Thoracic aorta (tissue), 2 donors: ENCODE results near the gene BMP8B. TPM values are rescaled to one million over a fixed set of nuclear protein-coding genes. Genes with fewer than 3 reads are reported as not detected.

Experiments used
- ATAC-seq: fragments of 150-250 bp; one replicate; pipeline ENCODE4 v1.8.0; 2017; ENCODE audit warnings: low read depth; ENCODE audit not compliant: insufficient number of reproducible peaks, low FRiP score
- DNase-seq: peaks from one replicate; pipeline ENCODE4 v3.0.0-alpha.2; 2020; ENCODE audit warnings: low spot score
- H3K27ac ChIP-seq, 2 donors: fragments of 200-600 bp; sonication (generic); 1 replicate in 1 of 2; 2 replicates in 1 of 2; pipeline ENCODE4 v1.5.1; 2016; ENCODE audit warnings: mild to moderate bottlenecking in 2 of 2, moderate library complexity in 2 of 2
- H3K27me3 ChIP-seq: fragments of 200-600 bp; sonication (generic); replicated peaks from 2 replicates; pipeline ENCODE4 v1.6.0; 2016; ENCODE audit warnings: mild to moderate bottlenecking; ENCODE audit not compliant: insufficient read depth
- H3K36me3 ChIP-seq: fragments of 200-600 bp; sonication (generic); one replicate; pipeline ENCODE4 v1.5.1; 2016
- H3K4me1 ChIP-seq, 2 donors: fragments of 200-600 bp; sonication (generic); 1 replicate in 1 of 2; 2 replicates in 1 of 2; pipeline versions ENCODE4 v1.5.1 to v1.6.0; 2016; ENCODE audit warnings: low read depth in 2 of 2, mild to moderate bottlenecking in 1 of 2; ENCODE audit not compliant: control insufficient read depth in 1 of 2
- H3K4me3 ChIP-seq: fragments of 200-600 bp; sonication (generic); 2 replicates; pipeline ENCODE4 v1.5.1; 2016; ENCODE audit warnings: mild to moderate bottlenecking
- H3K9me3 ChIP-seq: fragments of 200-600 bp; sonication (generic); 2 replicates; pipeline ENCODE4 v1.5.1; 2016
- CTCF ChIP-seq: fragments of 200-600 bp; sonication (generic); IDR thresholded peaks from one replicate; pipeline ENCODE4 v1.5.1; 2019; ENCODE audit warnings: antibody characterized with exemption
- total RNA-seq, 2 donors: library from RNA; depleted of rRNA; stranded (reverse); fragments of >200 nt; gene quantifications; one replicate each; pipeline versions ENCODE4 v1.1.0 to v1.2.3, GENCODE V29; 2016

The BMP8B gene
- 1 to 10 TPM in 1 of 2 donors, under 1 TPM in 1; 0.27 to 2.5 TPM for total RNA-seq

GRCh38 chr1:39788758-39789570 is at the start of gene BMP8B:
Gene BMP8B, minus strand, starts transcription at chr1:39788865. Its CDS starts 380 bp downstream, at chr1:39788485.
- no peaks in the 10 kb centered on the region for H3K36me3 ChIP-seq
- TF ChIP-seq CTCF: no peak
- no peaks in the 10 kb centered on the region for H3K27me3 ChIP-seq
- ATAC-seq (no peak), DNase-seq (no peak)
- H3K4me3 ChIP-seq: peak within 1 kb of the TSS; percentile 70
- peaks cover 0 to 5% of the 10 kb centered on the region in 2 donors for H3K4me1 ChIP-seq
- no peak within 1 kb of the TSS for H3K27ac ChIP-seq
- H3K9me3 ChIP-seq: no peaks in the 10 kb centered on the region

GRCh38 chr1:39836595-39837110 is 48.0 kb upstream of the BMP8B start:
- Histone ChIP-seq H3K4me1 (no peaks in the 10 kb centered on the region), H3K27me3 (no peaks in the 10 kb centered on the region), H3K27ac (no peak overlapping the region), H3K36me3 (peaks cover 7% of the 10 kb centered on the region), H3K4me3 (no peak overlapping the region), H3K9me3 (no peaks in the 10 kb centered on the region)
- DNase-seq: no peak
- ATAC-seq: no peak
- TF ChIP-seq CTCF: no peak

GRCh38 chr1:39835935-39836594 is 47.4 kb upstream of the BMP8B start:
- H3K4me3 ChIP-seq: no peak overlapping the region

GRCh38 chr1:39835110-39835509 is 46.4 kb upstream of the BMP8B start:
- Histone ChIP-seq H3K9me3 (no peaks in the 10 kb centered on the region), H3K4me1 (no peaks in the 10 kb centered on the region), H3K27ac (no peak overlapping the region), H3K27me3 (no peaks in the 10 kb centered on the region), H3K4me3 (no peak overlapping the region), H3K36me3 (no peaks in the 10 kb centered on the region)
- no peak for DNase-seq
- TF ChIP-seq CTCF: no peak
- ATAC-seq: no peak

More at GRCh38 chr1:39835935-39836594, 47.4 kb upstream of the BMP8B start:
- Histone ChIP-seq H3K27ac (no peak overlapping the region), H3K4me1 (no peaks in the 10 kb centered on the region), H3K36me3 (peaks cover under 1% of the 10 kb centered on the region), H3K27me3 (no peaks in the 10 kb centered on the region), H3K9me3 (no peaks in the 10 kb centered on the region)
- DNase-seq (no peak), ATAC-seq (no peak)
- no peak for TF ChIP-seq CTCF
